WI38 (cell line): ENCODE data around the gene CKLF.

ENCODE experiments used
- H3K4me3 ChIP-seq: 2 replicates; pipeline ENCODE4 v1.5.1; 2011; ENCODE audit warnings: low read depth, mild to moderate bottlenecking, control low read depth, low read length
- CTCF ChIP-seq: IDR thresholded peaks from 2 replicates; pipeline ENCODE4 v1.5.1; 2012; ENCODE audit warnings: low read depth, mild to moderate bottlenecking, control low read depth, low read length

CKLF gene

GRCh38 chr16:66548868-66549267 is 3.5 kb upstream of the CKLF start:
- H3K4me3 ChIP-seq = peak overlapping the region; percentile 77
- no peak for TF ChIP-seq CTCF

- H3K4me3 ChIP-seq = peak within 1 kb of the TSS; percentile 77
- no peak for TF ChIP-seq CTCF
Observed at GRCh38 chr16:66549284-66550131, 2.9 kb upstream of the CKLF start, which contains the start of gene TK2. TK2 (minus strand) TSS chr16:66550122; CDS start chr16:66550061, 61 bp downstream.

GRCh38 chr16:66551348-66551759 is 1.0 kb upstream of the CKLF start:
- TF ChIP-seq CTCF = no peak
- no peak overlapping the region for H3K4me3 ChIP-seq

- no peak for TF ChIP-seq CTCF
Observed at GRCh38 chr16:66551788-66552285, 539 bp upstream of the CKLF start.

GRCh38 chr16:66553223-66553622 is 847 bp downstream of the CKLF start:
- peak overlapping the region; percentile 68 for H3K4me3 ChIP-seq
- no peak for TF ChIP-seq CTCF

More at GRCh38 chr16:66551788-66552285, 539 bp upstream of the CKLF start:
- peak overlapping the region; percentile 68 for H3K4me3 ChIP-seq

GRCh38 chr16:66554021-66554420 is 1.6 kb downstream of the CKLF start:
- no peak overlapping the region for H3K4me3 ChIP-seq
- TF ChIP-seq CTCF = no peak

- H3K4me3 ChIP-seq = no peak overlapping the region
- TF ChIP-seq CTCF = no peak
Observed at GRCh38 chr16:66554495-66554894, 2.1 kb downstream of the CKLF start.
